NCI-H2107 treated with DMSO at 0.1 percent for 48 hours (cell line): ENCODE results near the gene CXCL14.
"Not testable (repeated sequence)": the region's sequence is repeated elsewhere in the genome, so short reads cannot be mapped to it uniquely, and the experiment has no call there.

Source experiments
- DNase-seq: peaks from one replicate; lab custom pipeline; 2025; ENCODE audit not compliant: unreplicated experiment; lab: John Stamatoyannopoulos, UW

CXCL14 gene

GRCh38 chr5:135545099-135545498 is 33.7 kb downstream of the CXCL14 start:
- DNase-seq, result no peak

GRCh38 chr5:135543485-135544304 is 35.1 kb downstream of the CXCL14 start:
- DNase-seq, result no peak

GRCh38 chr5:135543001-135543484 is 35.7 kb downstream of the CXCL14 start:
- DNase-seq, result no peak

- no peak for DNase-seq
Observed at GRCh38 chr5:135541807-135542502, 36.8 kb downstream of the CXCL14 start.

GRCh38 chr5:135539430-135540005 is 39.3 kb downstream of the CXCL14 start:
- DNase-seq, result no peak

GRCh38 chr5:135538261-135538660 is 40.5 kb downstream of the CXCL14 start:
- no peak for DNase-seq

GRCh38 chr5:135537745-135538144 is 41.0 kb downstream of the CXCL14 start:
- DNase-seq, result no peak

- no peak for DNase-seq
Observed at GRCh38 chr5:135537271-135537670, 41.5 kb downstream of the CXCL14 start.

- DNase-seq, result no peak
Observed at GRCh38 chr5:135535820-135536801, 42.7 kb downstream of the CXCL14 start, which contains the start of gene NEUROG1. Gene NEUROG1 (minus strand): TSS chr5:135535964. CDS start chr5:135535690, 274 bp downstream.

GRCh38 chr5:135535420-135535819 is 43.4 kb downstream of the CXCL14 start:
- DNase-seq, result no peak

GRCh38 chr5:135534609-135535419 is 44.0 kb downstream of the CXCL14 start:
- no peak for DNase-seq

GRCh38 chr5:135533794-135534193 is 45.0 kb downstream of the CXCL14 start:
- DNase-seq, result no peak

GRCh38 chr5:135533334-135533733 is 45.5 kb downstream of the CXCL14 start:
- DNase-seq, result no peak

GRCh38 chr5:135529576-135529975 is 49.2 kb downstream of the CXCL14 start:
- not testable (repeated sequence) for DNase-seq

- no peak for DNase-seq
Observed at GRCh38 chr5:135526924-135527323, 51.9 kb downstream of the CXCL14 start.

GRCh38 chr5:135521964-135522363 is 56.8 kb downstream of the CXCL14 start:
- no peak for DNase-seq
